Activated naive CD4-positive, alpha-beta T cell treated with anti-CD3 and anti-CD28 coated beads for 36 hours (primary cell): ENCODE results near the gene ADAMTSL4. TPM values are rescaled to one million over a fixed set of nuclear protein-coding genes. Genes with fewer than 3 reads are reported as not detected.
"Not testable (repeated sequence)": the region's sequence is repeated elsewhere in the genome, so short reads cannot be mapped to it uniquely, and the experiment has no call there.

Experiments
- CTCF ChIA-PET: fragments of 350-600 bp; sonication (Branson Sonifier 250); formaldehyde crosslinking; loops from one replicate; lab custom pipeline; 2021; ENCODE audit warnings: antibody characterized with exemption; lab: Charles Lee
- DNase-seq: peaks from one replicate; pipeline ENCODE4 v3.0.0-alpha.2; 2020
- H3K27ac Mint-ChIP-seq: one replicate; pipeline ENCODE4 v1.8.0; 2021; ENCODE audit warnings: mild to moderate bottlenecking, mixed read lengths
- H3K27me3 Mint-ChIP-seq: one replicate; pipeline ENCODE4 v1.8.0; 2021; ENCODE audit warnings: low read depth, mixed read lengths
- H3K36me3 Mint-ChIP-seq: one replicate; pipeline ENCODE4 v1.8.0; 2021; ENCODE audit warnings: low read depth, mixed read lengths
- H3K4me1 Mint-ChIP-seq: one replicate; pipeline ENCODE4 v1.8.0; 2021; ENCODE audit warnings: low read depth, mixed read lengths
- H3K4me3 Mint-ChIP-seq: one replicate; pipeline ENCODE4 v1.8.0; 2021; ENCODE audit warnings: mild to moderate bottlenecking, moderate library complexity, mixed read lengths
- H3K9me3 Mint-ChIP-seq: one replicate; pipeline ENCODE4 v1.8.0; 2021; ENCODE audit warnings: mixed read lengths
- intact Hi-C: fragments of 100-400 bp; cut with micrococcal nuclease; formaldehyde crosslinking; loops from one replicate; pipeline ENCODE4 v1.15.1; 2023
- total RNA-seq, 2 experiments: library from RNA; stranded (reverse); gene quantifications; one replicate each; pipeline ENCODE4 v1.2.3, GENCODE V29; 2021

ADAMTSL4 gene
- total RNA-seq, 2 experiments from 2014 or later: 1.3 to 2.0 TPM

DNA sequence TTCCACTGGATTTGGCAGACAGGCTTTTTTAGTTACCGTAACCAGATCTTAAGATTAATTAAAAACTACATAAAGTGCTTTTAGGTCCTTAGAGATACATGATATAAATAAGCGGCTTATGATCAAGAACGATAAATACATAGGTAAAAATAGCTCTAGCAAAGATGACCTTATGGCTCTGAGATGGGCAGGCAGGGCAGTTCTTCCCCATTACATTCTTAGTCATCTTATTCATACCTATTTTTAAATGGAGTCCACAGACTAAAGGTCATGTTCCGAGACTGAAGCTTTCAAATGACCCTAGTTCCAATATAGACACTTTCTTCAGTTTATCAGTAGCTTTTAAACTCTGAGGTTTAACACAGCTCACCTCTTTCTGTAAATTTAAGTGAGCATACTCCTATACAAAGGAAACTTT lies 25.9 kb downstream of the ADAMTSL4 start:
- DNase-seq: no peak
- H3K9me3 Mint-ChIP-seq: peaks cover 2% of the 10 kb centered on the region
- peaks cover 45% of the 10 kb centered on the region for H3K4me1 Mint-ChIP-seq
- CTCF ChIA-PET: interaction anchor here (0.7 to 9.5 kb wide), 5 partner anchors 12 to 273 kb away, joined by 3 to 156 read pairs (median 4); no protein-coding TSS in a partner anchor
- H3K4me3 Mint-ChIP-seq: peak overlapping the region; percentile 90
- intact Hi-C loops: no loop called here
- H3K27me3 Mint-ChIP-seq: no peaks in the 10 kb centered on the region
- peak overlapping the region; percentile 96 for H3K27ac Mint-ChIP-seq
- H3K36me3 Mint-ChIP-seq: peaks cover 88% of the 10 kb centered on the region

DNA sequence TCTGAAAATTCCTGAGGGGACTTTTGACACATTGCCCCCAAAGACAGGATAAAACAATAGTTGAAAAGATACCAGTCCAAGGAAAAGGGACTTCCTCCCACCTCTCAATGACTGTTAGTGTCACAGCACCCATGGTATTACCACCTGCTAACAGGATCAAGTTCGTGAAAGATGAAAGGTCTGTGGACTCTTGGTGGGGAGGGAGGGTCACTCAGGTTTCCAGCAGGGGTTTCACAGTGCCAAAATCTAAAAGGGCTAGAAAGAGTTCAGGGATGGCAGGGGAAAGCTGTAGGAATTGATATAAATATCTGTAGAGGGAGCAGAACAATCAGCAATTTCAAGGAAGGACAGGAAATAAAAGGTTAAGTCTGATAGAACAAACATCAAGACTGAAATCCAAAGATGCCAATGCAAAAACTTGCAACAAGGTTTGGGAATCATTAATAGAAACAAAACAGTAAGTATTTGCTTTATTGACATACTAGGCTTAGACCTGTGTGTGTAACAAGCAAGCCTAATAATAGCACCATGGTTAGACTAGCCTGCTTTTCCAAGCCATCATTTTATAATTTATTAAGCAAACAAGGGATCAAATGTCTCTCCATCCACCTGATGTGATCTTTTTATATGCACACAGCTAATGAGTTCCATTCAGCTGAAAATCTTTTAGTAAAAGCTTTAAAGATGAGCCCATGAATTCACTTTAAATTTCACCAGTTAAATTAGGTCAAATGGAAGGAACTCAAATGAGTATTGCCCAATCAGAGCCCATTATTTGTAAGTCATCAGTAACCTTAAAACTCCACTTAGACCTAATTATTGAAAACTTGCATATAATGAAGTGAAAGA lies 26.5 kb downstream of the ADAMTSL4 start:
- H3K4me1 Mint-ChIP-seq: peaks cover 45% of the 10 kb centered on the region
- intact Hi-C loops: no loop called here
- H3K9me3 Mint-ChIP-seq: peaks cover 2% of the 10 kb centered on the region
- peaks cover 82% of the 10 kb centered on the region for H3K36me3 Mint-ChIP-seq
- H3K27me3 Mint-ChIP-seq: no peaks in the 10 kb centered on the region
- H3K27ac Mint-ChIP-seq: peak overlapping the region; percentile 96
- CTCF ChIA-PET: interaction anchor here (0.7 to 9.5 kb wide), 6 partner anchors 8 to 273 kb away, joined by 3 to 156 read pairs (median 4); no protein-coding TSS in a partner anchor
- H3K4me3 Mint-ChIP-seq: peak overlapping the region; percentile 90
- no peak for DNase-seq

- peaks cover 43% of the 10 kb centered on the region for H3K4me1 Mint-ChIP-seq
- peaks cover 76% of the 10 kb centered on the region for H3K36me3 Mint-ChIP-seq
- H3K4me3 Mint-ChIP-seq: peak overlapping the region; percentile 90
- peaks cover 2% of the 10 kb centered on the region for H3K9me3 Mint-ChIP-seq
- DNase-seq: no peak
- no peaks in the 10 kb centered on the region for H3K27me3 Mint-ChIP-seq
- CTCF ChIA-PET: interaction anchor here (1.4 to 9.5 kb wide), 4 partner anchors 8 to 46 kb away, joined by 6 to 156 read pairs (median 6); no protein-coding TSS in a partner anchor
- H3K27ac Mint-ChIP-seq: peak overlapping the region; percentile 96
- intact Hi-C loops: no loop called here
Measured at GRCh38 chr1:150576367-150576711, 27.1 kb downstream of the ADAMTSL4 start.

- Mint-ChIP-seq H3K27me3 (no peaks in the 10 kb centered on the region), H3K36me3 (peaks cover 73% of the 10 kb centered on the region), H3K9me3 (peaks cover 2% of the 10 kb centered on the region), H3K27ac (peak overlapping the region; percentile 96), H3K4me1 (peaks cover 37% of the 10 kb centered on the region), H3K4me3 (peak overlapping the region; percentile 90)
- DNase-seq: no peak
- CTCF ChIA-PET: interaction anchor here (0.7 to 9.5 kb wide), 6 partner anchors 9 to 46 kb away, joined by 3 to 156 read pairs (median 6); no protein-coding TSS in a partner anchor
- intact Hi-C loops: no loop called here
Measured at GRCh38 chr1:150576794-150577556, 27.8 kb downstream of the ADAMTSL4 start.

GRCh38 chr1:150577557-150578271 lies 28.5 kb downstream of the ADAMTSL4 start:
- Mint-ChIP-seq H3K27ac (peak overlapping the region; percentile 96), H3K27me3 (no peaks in the 10 kb centered on the region), H3K4me1 (peaks cover 32% of the 10 kb centered on the region), H3K4me3 (peak overlapping the region; percentile 90), H3K9me3 (no peaks in the 10 kb centered on the region), H3K36me3 (peaks cover 65% of the 10 kb centered on the region)
- intact Hi-C loops: loop anchor here (1.0 kb wide), 1 partner anchor 431 kb away; the partner anchor contains the start of gene PRUNE1
- CTCF ChIA-PET: interaction anchor here (0.7 to 9.5 kb wide), 8 partner anchors 10 to 45 kb away, joined by 3 to 156 read pairs (median 6); no protein-coding TSS in a partner anchor
- DNase-seq: no peak

- peak; percentile 82 for DNase-seq
- intact Hi-C loops: loop anchor here (1.0 kb wide), 7 partner anchors 11 to 430 kb away; partner anchors contain the start of genes ARNT, ENSA and PRUNE1
- CTCF ChIA-PET: interaction anchor here (1.1 to 2.6 kb wide), 5 partner anchors 8 to 44 kb away, joined by 4 to 25 read pairs (median 7); no protein-coding TSS in a partner anchor
- Mint-ChIP-seq H3K27ac (peak overlapping the region; percentile 96), H3K36me3 (peaks cover 58% of the 10 kb centered on the region), H3K4me1 (peaks cover 24% of the 10 kb centered on the region), H3K4me3 (peak overlapping the region; percentile 90), H3K9me3 (no peaks in the 10 kb centered on the region), H3K27me3 (no peaks in the 10 kb centered on the region)
Measured at GRCh38 chr1:150578272-150579109, 29.3 kb downstream of the ADAMTSL4 start.

GRCh38 chr1:150579110-150579944 lies 30.1 kb downstream of the ADAMTSL4 start, which contains the start of gene MCL1:
TSS of gene MCL1 (minus strand) at chr1:150579610. CDS start at chr1:150579530, 80 bp downstream.
- Mint-ChIP-seq H3K27me3 (no peaks in the 10 kb centered on the region), H3K4me3 (peak within 1 kb of the TSS; percentile 90), H3K27ac (peak within 1 kb of the TSS; percentile 99), H3K9me3 (no peaks in the 10 kb centered on the region), H3K36me3 (peaks cover 50% of the 10 kb centered on the region), H3K4me1 (peaks cover 19% of the 10 kb centered on the region)
- intact Hi-C loops: loop anchor here (1.0 kb wide), 6 partner anchors 12 to 297 kb away; partner anchors contain the start of genes ARNT and ENSA
- peak; percentile 95 for DNase-seq
- CTCF ChIA-PET: interaction anchor here (0.7 to 2.6 kb wide), 11 partner anchors 9 to 185 kb away, joined by 3 to 25 read pairs (median 4); no protein-coding TSS in a partner anchor

DNA sequence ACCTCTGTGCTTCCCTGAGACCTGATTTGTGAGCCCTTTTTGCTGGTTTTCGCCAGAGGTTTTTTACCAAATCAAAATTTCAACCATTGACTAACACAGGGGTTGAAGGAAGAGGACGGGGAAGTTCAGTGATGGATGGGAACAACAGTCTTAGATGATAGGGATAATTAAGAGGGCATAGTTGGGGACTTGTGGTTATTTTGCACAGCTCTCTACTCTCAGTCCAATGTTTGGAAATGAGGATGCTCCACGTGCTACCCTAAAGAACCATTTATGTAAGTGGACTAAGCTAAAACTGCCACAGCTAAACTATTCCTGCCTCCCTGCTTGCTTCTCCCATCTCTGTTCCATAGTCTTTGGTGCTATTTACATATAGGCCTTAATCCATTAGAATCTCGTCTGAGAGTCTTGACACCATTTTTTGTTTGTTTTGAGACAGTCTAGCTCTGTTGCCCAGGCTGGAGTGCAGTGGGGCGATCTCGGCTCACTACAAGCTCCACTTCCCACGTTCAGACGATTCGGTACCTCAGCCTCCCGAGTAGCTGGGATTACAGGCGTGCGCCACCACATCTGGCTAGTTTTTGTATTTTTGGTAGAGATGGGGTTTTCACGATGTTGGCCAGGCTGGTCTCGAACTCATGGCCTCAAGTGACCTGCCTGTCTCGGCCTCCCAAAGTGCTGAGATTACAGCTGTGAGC lies 30.9 kb downstream of the ADAMTSL4 start:
- peaks cover 14% of the 10 kb centered on the region for H3K4me1 Mint-ChIP-seq
- no peaks in the 10 kb centered on the region for H3K27me3 Mint-ChIP-seq
- H3K4me3 Mint-ChIP-seq: peak overlapping the region; percentile 90
- CTCF ChIA-PET: interaction anchor here (0.7 to 2.5 kb wide), 9 partner anchors 10 to 184 kb away, joined by 3 to 25 read pairs (median 4); no protein-coding TSS in a partner anchor
- no peaks in the 10 kb centered on the region for H3K9me3 Mint-ChIP-seq
- DNase-seq: no peak
- peak overlapping the region; percentile 96 for H3K27ac Mint-ChIP-seq
- intact Hi-C loops: loop anchor here (1.0 kb wide), 6 partner anchors 13 to 296 kb away; partner anchors contain the start of genes ARNT and ENSA
- peaks cover 43% of the 10 kb centered on the region for H3K36me3 Mint-ChIP-seq

- Mint-ChIP-seq H3K4me1 (peaks cover 14% of the 10 kb centered on the region), H3K27ac (peak overlapping the region; percentile 96), H3K4me3 (peak overlapping the region; percentile 90), H3K36me3 (peaks cover 34% of the 10 kb centered on the region)
- H3K27me3 Mint-ChIP-seq, intact Hi-C loops, H3K9me3 Mint-ChIP-seq, DNase-seq: not testable (repeated sequence)
- CTCF ChIA-PET: interaction anchor here (0.6 to 2.1 kb wide), 3 partner anchors 21 to 48 kb away, joined by 3 to 25 read pairs (median 3); no protein-coding TSS in a partner anchor
Measured at GRCh38 chr1:150580966-150581365, 31.8 kb downstream of the ADAMTSL4 start.
